Measurements from ENCODE around the gene WNT3A.

Gene WNT3A

GRCh38 chr1:228035844-228036243 lies 29.0 kb downstream of the WNT3A start:
- no peaks in the 10 kb centered on the region for H3F3A ChIP-seq (ENCODE audit: insufficient read depth, low read length)
- no peak overlapping the region for H3K9ac ChIP-seq (ENCODE audit: low read length)
- no peak overlapping the region for H3K4me2 ChIP-seq (ENCODE audit: low read depth, low read length)
- no peak for DNase-seq
- no peaks in the 10 kb centered on the region for H3K79me2 ChIP-seq (ENCODE audit: low read length)
- H3K9me2 ChIP-seq (replicated peaks; ENCODE audit: insufficient read depth, low read length) = no peaks in the 10 kb centered on the region
- no peaks in the 10 kb centered on the region for H4K20me1 ChIP-seq (ENCODE audit: insufficient read depth, low read length)
- H2AFZ ChIP-seq (ENCODE audit: low read length) = no peak overlapping the region
- H3K36me3 ChIP-seq (replicated peaks; ENCODE audit: insufficient read depth, low read length) = no peaks in the 10 kb centered on the region
- TF ChIP-seq EZH2phosphoT487 (IDR thresholded peaks at IDR 0.05; ENCODE audit: low read length) (no peak), EZH2 (optimal IDR thresholded peaks at IDR 0.05; ENCODE audit: low read depth, low read length) (no peak), CTCF (IDR thresholded peaks at IDR 0.05; ENCODE audit: low read length) (no peak)
- H3K27ac ChIP-seq (ENCODE audit: low read length) = no peak overlapping the region
- H3K27me3 ChIP-seq (replicated peaks; ENCODE audit: insufficient read depth, low read length) = no peaks in the 10 kb centered on the region
- no peaks in the 10 kb centered on the region for H3K4me1 ChIP-seq (ENCODE audit: low read length)
- H3K9me3 ChIP-seq (replicated peaks; ENCODE audit: insufficient read depth, low read length) = no peaks in the 10 kb centered on the region
- no peak overlapping the region for H3K4me3 ChIP-seq (ENCODE audit: low read length)

- Histone ChIP-seq H3K9ac (ENCODE audit: low read length) (no peak overlapping the region), H3K36me3 (replicated peaks; ENCODE audit: insufficient read depth, low read length) (no peaks in the 10 kb centered on the region), H3F3A (ENCODE audit: insufficient read depth, low read length) (no peaks in the 10 kb centered on the region), H2AFZ (ENCODE audit: low read length) (no peak overlapping the region), H4K20me1 (ENCODE audit: insufficient read depth, low read length) (no peaks in the 10 kb centered on the region), H3K27ac (ENCODE audit: low read length) (no peak overlapping the region), H3K4me2 (ENCODE audit: low read depth, low read length) (no peak overlapping the region), H3K9me3 (replicated peaks; ENCODE audit: insufficient read depth, low read length) (no peaks in the 10 kb centered on the region), H3K79me2 (ENCODE audit: low read length) (no peaks in the 10 kb centered on the region), H3K4me1 (ENCODE audit: low read length) (no peaks in the 10 kb centered on the region), H3K9me2 (replicated peaks; ENCODE audit: insufficient read depth, low read length) (no peaks in the 10 kb centered on the region), H3K27me3 (replicated peaks; ENCODE audit: insufficient read depth, low read length) (peaks cover 8% of the 10 kb centered on the region; the same call in 1 of the 2 replicates), H3K4me3 (ENCODE audit: low read length) (no peak overlapping the region)
- TF ChIP-seq CTCF (IDR thresholded peaks at IDR 0.05; ENCODE audit: low read length) (no peak), EZH2 (optimal IDR thresholded peaks at IDR 0.05; ENCODE audit: low read depth, low read length) (no peak), EZH2phosphoT487 (IDR thresholded peaks at IDR 0.05; ENCODE audit: low read length) (no peak)
- DNase-seq = no peak
These were observed 30.0 kb downstream of the WNT3A start for GRCh38 chr1:228036701-228037231.

DNA sequence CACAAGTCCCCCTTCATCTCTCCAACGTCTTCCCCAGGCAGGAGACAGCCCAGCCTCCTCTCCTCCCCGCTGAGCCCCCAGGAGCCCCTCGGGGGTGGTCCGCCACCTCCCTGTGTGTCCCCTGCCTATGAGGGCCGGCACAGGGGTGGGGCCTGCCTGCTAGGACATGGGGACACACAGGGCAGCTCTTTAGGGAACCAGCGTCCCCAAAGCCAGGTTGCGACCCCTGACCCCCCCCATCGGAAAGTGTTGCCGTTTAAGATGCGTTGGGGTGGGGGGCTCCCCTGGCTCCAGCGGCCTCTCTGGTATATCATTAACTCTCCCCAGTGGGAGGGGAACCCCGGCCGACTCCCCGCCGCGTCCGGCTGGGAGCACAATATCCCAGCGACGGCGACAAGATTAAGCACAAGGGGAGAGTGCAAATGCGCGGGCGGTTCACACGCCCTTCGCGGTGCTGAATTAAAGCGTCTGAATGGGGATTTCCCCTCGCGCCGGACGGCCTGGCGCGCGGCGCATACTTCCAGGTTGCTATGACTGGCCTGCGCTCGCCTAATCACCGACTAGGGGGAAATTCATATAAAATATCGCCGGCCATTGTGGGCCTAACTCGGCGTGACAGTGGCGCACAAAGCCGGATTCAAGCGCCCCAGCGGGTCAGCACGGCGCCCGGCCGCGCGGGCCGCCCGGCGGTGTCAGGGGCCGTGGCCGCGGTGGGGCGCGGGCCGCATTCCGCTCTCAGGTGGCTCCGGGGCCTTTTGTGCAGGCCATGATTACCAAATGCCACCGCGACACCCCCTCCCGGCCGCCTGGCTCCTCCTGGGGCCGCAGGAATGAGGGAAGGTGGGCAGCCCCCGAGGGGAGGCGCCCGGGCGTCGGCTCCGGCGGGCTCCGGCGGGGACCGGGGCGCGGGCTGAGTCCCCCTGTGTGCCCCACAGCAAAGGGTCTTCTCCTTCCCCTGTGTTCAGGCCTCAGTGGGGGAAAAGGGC lies 30.9 kb downstream of the WNT3A start:
- no peaks in the 10 kb centered on the region for H3K36me3 ChIP-seq (replicated peaks; ENCODE audit: insufficient read depth, low read length)
- no peaks in the 10 kb centered on the region for H3K4me1 ChIP-seq (ENCODE audit: low read length)
- no peak for DNase-seq
- no peak overlapping the region for H3K4me2 ChIP-seq (ENCODE audit: low read depth, low read length)
- H3K27ac ChIP-seq (ENCODE audit: low read length) = no peak overlapping the region
- TF ChIP-seq EZH2phosphoT487 (IDR thresholded peaks at IDR 0.05; ENCODE audit: low read length) (no peak), CTCF (IDR thresholded peaks at IDR 0.05; ENCODE audit: low read length) (no peak), EZH2 (optimal IDR thresholded peaks at IDR 0.05; ENCODE audit: low read depth, low read length) (no peak)
- no peaks in the 10 kb centered on the region for H3F3A ChIP-seq (ENCODE audit: insufficient read depth, low read length)
- no peaks in the 10 kb centered on the region for H4K20me1 ChIP-seq (ENCODE audit: insufficient read depth, low read length)
- no peak overlapping the region for H2AFZ ChIP-seq (ENCODE audit: low read length)
- no peak overlapping the region for H3K9ac ChIP-seq (ENCODE audit: low read length)
- no peak overlapping the region for H3K4me3 ChIP-seq (ENCODE audit: low read length)
- H3K9me3 ChIP-seq (replicated peaks; ENCODE audit: insufficient read depth, low read length) = no peaks in the 10 kb centered on the region
- peaks cover 8% of the 10 kb centered on the region; the same call in 1 of the 2 replicates for H3K27me3 ChIP-seq (replicated peaks; ENCODE audit: insufficient read depth, low read length)
- H3K79me2 ChIP-seq (ENCODE audit: low read length) = no peaks in the 10 kb centered on the region
- no peaks in the 10 kb centered on the region for H3K9me2 ChIP-seq (replicated peaks; ENCODE audit: insufficient read depth, low read length)

Measured in MM.1S (cell line).